ENCODE measurements around the gene MGAT4B.

Gene MGAT4B

GRCh38 chr5:179801304-179802206, 5.1 kb downstream of the MGAT4B start:
- peak; percentile 84 for DNase-seq (ENCODE audit: low read depth)
- H3K4me3 ChIP-seq (ENCODE audit: low read depth, low read length): no peak overlapping the region
- TF ChIP-seq, protein P1, sequence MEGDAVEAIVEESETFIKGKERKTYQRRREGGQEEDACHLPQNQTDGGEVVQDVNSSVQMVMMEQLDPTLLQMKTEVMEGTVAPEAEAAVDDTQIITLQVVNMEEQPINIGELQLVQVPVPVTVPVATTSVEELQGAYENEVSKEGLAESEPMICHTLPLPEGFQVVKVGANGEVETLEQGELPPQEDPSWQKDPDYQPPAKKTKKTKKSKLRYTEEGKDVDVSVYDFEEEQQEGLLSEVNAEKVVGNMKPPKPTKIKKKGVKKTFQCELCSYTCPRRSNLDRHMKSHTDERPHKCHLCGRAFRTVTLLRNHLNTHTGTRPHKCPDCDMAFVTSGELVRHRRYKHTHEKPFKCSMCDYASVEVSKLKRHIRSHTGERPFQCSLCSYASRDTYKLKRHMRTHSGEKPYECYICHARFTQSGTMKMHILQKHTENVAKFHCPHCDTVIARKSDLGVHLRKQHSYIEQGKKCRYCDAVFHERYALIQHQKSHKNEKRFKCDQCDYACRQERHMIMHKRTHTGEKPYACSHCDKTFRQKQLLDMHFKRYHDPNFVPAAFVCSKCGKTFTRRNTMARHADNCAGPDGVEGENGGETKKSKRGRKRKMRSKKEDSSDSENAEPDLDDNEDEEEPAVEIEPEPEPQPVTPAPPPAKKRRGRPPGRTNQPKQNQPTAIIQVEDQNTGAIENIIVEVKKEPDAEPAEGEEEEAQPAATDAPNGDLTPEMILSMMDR (IDR thresholded peaks at IDR 0.05; ENCODE audit: insufficient read depth, low read depth, low read length, missing control alignments): peak; percentile 86

DNA sequence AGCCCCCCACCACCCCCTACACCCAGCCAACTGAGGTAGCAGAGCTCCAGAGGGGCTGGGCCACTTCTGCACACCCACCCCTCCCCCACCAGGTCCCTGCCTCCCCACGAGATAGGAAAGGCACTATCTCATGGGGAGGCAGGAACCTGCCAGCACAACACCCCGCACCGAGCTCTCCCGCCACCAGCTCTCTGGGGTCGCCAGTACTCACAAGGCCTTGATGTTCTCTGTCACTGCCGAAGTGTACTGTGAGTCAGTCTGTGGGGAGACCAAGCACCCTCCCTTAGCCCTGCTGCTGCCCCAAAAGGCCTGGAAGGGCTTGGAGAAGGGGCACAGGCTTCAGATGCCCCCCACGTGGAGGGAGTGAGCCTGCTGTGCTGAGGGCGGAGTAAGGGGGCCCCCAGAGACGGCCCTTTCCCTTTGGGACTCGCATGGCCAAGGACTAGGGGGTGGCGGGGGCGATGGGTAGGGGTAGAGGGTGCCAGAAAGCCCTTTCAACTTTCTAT, 5.9 kb downstream of the MGAT4B start:
- no peak for DNase-seq (ENCODE audit: low read depth)
- TF ChIP-seq, protein P1 (IDR thresholded peaks at IDR 0.05; ENCODE audit: insufficient read depth, low read depth, low read length, missing control alignments): no peak
- no peak overlapping the region for H3K4me3 ChIP-seq (ENCODE audit: low read depth, low read length)

DNA sequence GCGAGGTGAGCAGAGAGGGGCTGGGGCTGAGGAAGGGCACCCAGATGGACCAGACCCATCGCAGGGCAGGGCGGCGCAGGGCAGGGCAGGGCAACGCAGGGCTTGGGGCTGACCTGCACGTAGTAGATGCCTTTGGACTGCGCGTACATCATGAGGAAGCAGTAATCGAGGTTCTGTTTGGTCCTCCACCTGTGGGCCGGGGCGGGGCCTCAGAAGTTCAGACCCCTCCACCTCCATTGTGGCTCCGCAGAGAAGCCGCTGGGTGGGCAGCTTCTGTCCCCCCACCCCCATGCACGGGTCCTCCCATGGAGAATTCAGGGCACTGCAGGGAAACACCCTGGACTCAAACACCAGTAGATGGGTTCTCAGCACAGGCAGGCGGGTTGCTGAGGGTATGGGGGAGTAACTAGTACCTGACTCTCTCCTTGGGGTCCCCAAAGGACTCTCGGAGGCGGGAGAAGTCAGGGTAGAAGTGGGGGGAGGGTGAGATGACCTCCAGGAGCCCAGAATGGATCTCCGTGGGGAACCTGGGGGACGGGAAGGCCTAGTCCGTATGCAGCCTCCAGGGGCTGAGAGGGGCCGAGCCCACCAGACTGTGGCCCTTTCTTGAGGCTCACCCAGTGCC, 6.5 kb downstream of the MGAT4B start:
- TF ChIP-seq, protein P1 (IDR thresholded peaks at IDR 0.05; ENCODE audit: insufficient read depth, low read depth, low read length, missing control alignments): no peak
- DNase-seq (ENCODE audit: low read depth): no peak
- H3K4me3 ChIP-seq (ENCODE audit: low read depth, low read length): no peak overlapping the region

DNA sequence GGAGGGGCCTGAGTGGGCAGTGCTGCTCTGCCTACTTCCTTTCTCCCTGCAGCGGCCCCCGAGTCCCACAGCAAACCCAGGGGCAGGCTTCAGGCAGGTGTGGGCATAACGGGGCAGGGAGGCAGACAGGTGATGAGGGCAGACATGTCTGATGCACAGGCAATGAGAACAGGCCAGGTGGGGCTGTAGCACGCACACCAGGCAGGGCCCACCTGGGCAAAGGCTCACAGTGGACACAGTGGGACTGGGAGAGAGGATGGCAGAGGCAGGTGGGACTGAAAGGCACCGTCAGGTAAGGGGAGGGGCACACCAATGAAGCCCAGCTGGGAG, 7.1 kb downstream of the MGAT4B start:
- H3K4me3 ChIP-seq (ENCODE audit: low read depth, low read length): no peak overlapping the region
- no peak for DNase-seq (ENCODE audit: low read depth)
- TF ChIP-seq, protein P1 (IDR thresholded peaks at IDR 0.05; ENCODE audit: insufficient read depth, low read depth, low read length, missing control alignments): no peak

DNA sequence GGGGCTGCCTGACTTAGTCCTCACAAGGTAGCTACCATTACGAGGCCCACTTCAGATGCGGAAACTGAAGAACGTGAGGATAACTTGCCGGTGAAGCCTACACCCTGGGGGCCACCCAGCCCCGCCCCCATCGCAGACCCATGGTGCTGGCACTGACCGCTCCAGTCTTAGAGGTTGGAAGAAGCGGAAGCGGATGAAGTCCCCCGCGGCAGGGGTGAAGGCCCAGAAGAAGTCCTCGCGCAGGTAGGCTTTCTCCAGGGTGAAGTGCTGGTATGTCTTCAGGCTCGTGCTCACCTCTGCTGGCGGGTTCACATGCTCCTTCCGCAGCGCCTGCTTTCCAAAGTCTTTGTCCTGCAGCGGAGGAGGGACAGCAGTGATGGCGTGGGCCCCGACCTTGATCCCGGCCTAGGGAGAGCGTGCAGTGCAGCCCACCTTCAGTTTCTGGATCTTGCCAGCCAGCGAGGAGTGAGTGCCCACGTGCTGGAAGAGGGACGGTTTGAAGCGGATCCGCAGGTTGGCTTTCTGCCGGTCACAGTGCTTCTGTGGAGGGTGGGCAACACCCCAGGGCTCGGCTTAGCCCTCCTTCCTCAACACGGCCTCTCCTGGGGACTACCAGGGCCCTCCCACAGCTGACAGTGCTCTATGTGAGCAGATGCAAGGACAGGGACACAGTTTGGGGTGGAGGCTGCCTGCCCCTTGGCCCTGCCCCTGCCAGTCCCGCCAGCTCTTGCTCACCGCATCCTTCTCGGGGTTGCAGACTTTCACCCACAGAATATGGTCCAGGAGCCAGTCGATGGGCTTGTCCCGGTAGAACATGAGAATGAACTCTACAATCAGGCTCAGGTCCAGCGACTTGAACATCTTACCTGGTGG, 7.7 kb downstream of the MGAT4B start:
- DNase-seq (ENCODE audit: low read depth): no peak
- H3K4me3 ChIP-seq (ENCODE audit: low read depth, low read length): no peak overlapping the region
- TF ChIP-seq, protein P1 (IDR thresholded peaks at IDR 0.05; ENCODE audit: insufficient read depth, low read depth, low read length, missing control alignments): no peak

DNA sequence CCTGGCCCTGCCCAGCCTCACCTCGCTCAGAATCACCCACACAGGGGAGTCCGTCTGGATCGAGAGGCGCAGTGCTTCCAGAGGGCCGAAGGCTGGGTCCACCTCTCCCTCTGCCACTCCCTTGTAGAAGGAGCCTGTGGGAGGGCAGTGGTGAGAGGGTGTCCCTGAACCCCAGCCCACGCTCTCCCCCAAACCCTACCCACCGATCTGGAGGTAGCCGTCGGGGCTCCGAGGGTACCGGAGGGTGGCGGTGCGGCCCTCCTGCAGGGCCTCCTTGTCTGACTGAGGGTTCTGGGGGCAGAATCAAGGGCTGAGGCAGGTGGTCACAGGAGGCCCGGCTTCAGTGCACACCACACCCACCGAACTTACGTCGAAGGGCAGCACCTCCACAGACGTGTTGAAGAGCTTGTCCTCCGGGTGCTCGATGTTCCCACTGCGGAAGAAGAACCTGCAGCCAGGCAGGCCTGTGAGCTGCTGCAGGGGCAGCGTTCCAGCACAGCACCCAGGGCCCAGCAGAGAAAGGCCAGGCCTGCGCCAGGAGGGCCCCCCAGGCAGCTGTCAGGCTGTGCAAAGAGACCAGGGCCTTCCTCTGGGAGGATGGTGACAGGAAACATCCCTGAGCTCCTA, 8.4 kb downstream of the MGAT4B start:
- no peak overlapping the region for H3K4me3 ChIP-seq (ENCODE audit: low read depth, low read length)
- TF ChIP-seq, protein P1 (IDR thresholded peaks at IDR 0.05; ENCODE audit: insufficient read depth, low read depth, low read length, missing control alignments): no peak
- DNase-seq (ENCODE audit: low read depth): no peak
